NCI-H748 (cell line): ENCODE data around the gene TEAD4.

Source experiments
- DNase-seq: peaks from one replicate; lab custom pipeline; 2025; ENCODE audit not compliant: unreplicated experiment; lab: John Stamatoyannopoulos, UW

TEAD4 gene

DNA sequence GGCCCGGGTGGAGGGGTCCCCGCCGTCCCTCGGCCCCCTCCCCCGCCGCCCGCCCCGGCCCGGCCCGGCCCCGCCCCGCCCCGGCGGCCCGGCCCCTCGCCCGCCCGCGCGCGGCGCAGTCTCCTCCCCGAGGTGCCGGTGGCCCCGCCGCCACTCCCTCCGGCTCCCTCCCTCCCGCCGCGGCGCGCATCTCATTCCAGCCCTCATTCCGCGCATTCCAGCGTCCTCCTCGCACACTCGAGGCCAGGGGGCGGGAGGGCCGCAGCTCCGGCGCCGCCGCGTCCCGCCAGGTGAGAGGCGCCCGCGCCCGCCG lies at the start of gene TEAD4:
Gene TEAD4 (plus strand): TSS at position 206 of the 313 bp plus-strand sequence.
- DNase-seq = no peak

- no peak for DNase-seq
Measured at GRCh38 chr12:2912216-2912575, 47.0 kb upstream of the TEAD4 start.

DNA sequence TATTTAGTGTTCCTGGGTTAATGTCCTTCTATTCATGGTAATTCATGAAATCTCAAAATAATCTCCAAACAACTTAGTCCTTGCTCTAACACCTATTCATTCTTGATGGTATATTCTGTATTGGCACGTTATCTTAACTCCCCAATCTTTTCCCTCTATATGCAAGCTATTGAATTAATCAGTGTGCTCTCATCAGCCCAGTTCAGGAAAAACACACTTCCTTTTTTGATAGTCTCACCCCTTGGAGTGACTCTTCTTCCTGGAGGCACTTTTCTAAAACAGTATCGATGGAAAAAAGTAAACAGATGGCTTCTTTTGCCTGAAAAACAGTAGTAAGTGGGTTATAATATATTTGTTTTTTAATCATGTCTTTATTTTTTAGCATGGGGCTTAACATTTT lies 39.9 kb upstream of the TEAD4 start:
- no peak for DNase-seq

DNA sequence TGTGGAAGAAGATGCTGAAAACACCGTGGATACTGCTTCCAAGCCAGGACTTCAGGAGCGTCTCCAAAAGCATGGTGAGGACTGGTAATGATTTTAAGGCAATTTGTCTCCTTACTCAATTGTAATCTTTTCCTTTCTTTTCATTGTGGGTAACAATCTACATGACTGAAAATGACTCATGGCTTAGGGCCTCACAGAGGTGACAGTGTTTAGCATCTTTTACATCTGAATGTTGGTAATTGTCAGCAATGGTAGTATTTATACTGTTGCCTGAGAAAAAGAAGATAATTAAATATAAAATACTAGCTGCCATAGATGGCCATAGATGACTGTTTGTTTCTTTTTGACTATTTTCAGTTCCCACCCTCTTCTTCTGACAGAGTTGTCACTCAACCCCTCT lies 36.9 kb upstream of the TEAD4 start:
- no peak for DNase-seq

GRCh38 chr12:2923057-2923456 lies 36.1 kb upstream of the TEAD4 start:
- no peak for DNase-seq

DNA sequence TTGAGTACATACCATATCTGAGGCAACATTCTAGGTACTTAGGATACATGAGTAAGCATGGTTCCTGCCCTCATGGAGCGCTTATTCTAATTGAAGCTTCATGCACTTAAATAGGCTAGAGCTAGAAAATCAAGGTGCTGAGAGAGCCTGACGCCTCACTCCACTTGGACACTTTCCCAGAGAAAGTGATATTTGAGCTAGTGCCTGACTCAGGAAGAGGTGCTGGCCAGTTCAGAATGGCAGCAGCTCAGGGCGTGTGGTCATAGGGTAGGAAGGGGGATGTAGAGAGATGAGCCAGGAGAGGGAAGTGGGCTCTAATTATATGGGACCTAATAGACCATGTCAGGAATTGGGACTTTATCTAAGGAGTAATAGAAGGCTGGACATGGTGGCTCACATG lies 35.2 kb upstream of the TEAD4 start:
- DNase-seq = no peak

DNA sequence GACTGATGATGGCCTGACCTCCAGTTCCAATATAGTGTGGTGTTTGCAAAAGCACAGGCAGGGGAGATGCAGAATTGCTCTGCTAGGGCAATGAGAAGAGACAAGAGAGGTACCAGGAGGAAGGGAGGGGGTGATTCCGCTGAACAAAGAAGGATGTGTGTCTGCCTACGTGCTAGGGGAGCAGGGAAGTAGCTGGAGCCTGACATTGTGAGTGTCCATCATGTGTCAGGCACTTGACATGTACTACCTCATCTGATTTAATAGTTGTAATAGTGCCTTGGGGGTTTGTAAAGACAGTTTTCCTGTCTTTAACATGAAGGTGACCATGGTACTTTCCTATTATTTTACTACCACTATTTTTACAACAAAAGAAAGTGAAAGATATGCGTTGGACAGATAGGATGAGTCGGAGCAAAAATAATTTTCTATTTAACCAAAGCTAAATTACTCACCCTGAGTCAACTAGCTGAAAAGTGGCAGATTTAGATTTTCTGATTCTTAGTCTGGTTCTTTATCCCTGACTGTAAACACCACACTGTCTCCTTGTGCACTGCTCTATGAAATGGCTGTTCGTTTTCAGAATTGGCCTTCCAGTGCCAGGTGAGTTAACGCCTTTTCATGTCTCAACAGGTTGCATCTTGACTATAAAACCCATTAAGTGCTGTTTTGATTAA lies 33.7 kb upstream of the TEAD4 start:
- no peak for DNase-seq

- no peak for DNase-seq
Measured at GRCh38 chr12:2930865-2931264, 28.3 kb upstream of the TEAD4 start.

DNA sequence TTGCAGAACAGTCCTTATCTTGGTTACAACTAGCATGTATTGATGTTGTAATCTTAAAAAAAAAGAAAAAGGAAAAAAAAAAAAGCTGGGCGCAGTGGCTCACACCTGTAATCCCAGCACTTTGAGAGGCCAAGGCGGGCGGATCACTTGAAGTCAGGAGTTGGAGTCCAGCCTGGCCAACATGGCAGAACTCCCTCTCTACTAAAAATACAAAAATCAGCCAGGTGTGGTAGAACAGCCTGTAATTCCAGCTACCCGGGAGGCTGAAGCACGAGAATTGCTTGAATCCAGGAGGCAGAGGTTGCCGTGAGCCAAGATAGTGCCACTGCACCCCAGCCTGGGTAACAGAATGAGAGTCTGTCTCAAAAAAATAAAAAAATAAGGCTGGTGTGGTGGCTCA lies 25.6 kb upstream of the TEAD4 start:
- DNase-seq = no peak

DNA sequence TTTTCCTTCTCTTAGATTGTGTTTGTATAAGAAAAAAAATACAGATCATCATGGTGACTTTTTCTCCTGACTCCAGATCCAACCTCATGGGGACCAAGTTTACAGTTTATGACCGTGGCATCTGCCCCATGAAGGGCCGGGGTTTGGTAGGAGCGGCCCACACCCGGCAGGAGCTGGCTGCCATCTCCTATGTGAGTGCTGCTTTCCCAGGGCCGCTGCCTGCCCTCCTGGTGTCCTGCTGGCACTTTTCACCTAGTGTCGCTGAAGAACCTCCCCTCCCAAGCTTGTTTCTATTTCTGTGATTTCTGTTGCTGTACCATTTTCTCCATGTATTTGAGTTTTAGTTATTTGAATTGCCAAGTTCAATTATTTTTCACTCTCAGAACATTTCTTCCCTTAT lies 24.8 kb upstream of the TEAD4 start:
- no peak for DNase-seq

DNA sequence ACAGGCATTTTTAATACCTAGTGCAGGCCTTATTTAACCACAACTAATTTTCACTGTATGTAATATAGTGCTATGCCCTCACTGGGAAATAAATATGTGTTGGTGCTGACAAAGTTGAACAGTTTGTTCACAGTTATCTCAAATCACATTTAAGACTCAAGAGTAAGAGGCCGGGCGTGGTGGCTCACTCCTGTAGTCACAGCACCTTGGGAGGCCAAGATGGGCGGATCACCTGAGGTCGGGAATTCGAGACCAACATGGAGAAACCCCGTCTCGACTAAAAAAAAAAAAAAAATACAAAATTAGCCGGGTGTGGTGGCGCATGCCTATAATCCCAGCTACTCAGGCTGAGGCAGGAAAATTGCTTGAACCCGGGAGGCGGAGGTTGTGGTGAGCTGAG lies 22.9 kb upstream of the TEAD4 start:
- DNase-seq = no peak

DNA sequence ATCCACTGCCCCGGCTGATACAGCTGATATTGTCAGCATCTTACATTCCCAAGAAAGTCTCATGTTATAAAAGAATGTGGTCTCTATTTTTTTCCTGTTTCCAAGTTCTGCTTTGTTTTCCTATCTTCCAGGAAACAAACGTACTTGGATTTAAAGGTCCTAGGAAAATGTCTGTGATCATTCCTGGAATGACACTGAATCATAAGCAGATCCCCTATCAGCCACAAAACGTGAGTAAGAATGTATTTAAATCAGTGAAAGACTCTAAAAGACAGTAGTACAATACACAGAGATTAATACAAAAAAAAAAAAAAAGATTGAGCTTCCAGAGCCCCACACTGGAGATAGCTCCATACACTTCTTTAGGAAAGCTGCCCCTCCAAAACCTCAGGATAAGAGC lies 21.7 kb upstream of the TEAD4 start:
- no peak for DNase-seq

GRCh38 chr12:2939191-2939590 lies 20.0 kb upstream of the TEAD4 start:
- no peak for DNase-seq

DNA sequence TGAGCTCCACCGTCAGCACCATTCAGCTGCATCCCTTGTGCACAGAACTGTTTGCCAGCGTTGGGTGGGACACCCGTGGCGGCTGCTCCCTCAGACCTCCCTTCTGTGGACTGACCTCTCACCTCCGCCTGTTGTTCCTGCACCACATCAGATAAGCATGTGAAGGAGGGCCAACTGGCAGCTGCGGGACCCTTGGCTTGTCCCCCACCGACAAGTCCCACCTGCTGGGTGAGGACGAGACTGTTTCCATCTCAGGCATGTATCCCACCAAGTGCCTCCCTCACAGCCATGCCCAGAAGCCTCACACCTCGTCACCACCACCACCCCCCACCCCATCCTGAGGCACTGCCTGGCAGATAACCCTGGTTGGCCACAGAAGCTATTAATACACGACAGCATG lies 18.6 kb upstream of the TEAD4 start:
- no peak for DNase-seq

GRCh38 chr12:2941524-2941923 lies 17.7 kb upstream of the TEAD4 start:
- DNase-seq = no peak

DNA sequence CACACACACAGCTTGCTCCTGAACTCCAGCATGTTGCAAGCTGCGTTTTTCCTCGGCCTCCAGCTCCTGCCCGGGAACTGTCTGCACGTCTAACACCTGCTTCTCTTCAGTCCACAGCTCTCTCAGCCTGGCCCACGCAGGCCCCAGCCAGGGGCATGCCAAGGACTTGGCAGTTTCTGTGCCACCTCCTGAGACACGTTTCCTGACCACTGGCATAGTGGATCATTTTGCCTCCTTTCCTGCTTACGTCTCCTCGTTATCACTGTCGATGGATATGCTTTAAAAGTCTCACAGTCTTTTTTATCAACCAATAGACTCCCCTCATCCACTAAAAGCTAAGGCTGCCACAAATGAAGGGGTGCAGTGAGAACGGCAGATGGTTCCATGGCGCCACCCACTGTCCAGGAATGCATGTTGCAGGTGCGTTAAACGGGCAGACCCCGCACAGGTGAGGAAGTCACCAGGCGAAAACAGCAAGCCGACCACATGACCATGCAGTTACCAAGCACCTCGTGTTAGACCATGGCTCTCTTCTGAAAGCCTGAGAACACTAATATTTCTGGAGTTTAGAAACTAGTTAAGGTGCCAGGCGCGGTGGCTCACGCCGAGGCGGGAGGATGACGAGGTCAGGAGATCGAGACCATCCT lies 14.7 kb upstream of the TEAD4 start:
- DNase-seq = peak; percentile 41

DNA sequence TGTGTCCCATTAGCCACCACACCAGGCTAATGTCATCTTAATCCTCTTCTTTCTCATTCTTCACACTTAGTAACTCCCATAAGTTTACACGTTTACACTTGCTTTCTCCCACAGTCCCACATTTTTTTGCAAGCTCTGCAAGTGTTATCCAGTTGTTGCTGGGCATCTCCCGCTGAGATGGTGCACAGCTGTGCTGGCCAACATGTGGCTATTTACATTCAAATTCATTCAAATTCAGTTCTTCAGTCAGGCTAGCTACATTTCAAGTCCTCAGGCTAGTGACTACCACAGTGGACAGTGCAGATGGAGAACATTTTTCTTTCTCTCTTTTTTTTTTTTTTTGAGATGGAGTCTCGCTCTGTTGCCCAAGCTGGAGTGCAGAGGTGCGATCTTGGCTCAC lies 9.8 kb upstream of the TEAD4 start:
- no peak for DNase-seq

GRCh38 chr12:2955888-2956287 lies 3.3 kb upstream of the TEAD4 start:
- DNase-seq = no peak

- DNase-seq = no peak
Measured at GRCh38 chr12:2957816-2958431, 1.3 kb upstream of the TEAD4 start.

- peak; percentile 43 for DNase-seq
Measured at GRCh38 chr12:2958432-2959191, 585 bp upstream of the TEAD4 start.

DNA sequence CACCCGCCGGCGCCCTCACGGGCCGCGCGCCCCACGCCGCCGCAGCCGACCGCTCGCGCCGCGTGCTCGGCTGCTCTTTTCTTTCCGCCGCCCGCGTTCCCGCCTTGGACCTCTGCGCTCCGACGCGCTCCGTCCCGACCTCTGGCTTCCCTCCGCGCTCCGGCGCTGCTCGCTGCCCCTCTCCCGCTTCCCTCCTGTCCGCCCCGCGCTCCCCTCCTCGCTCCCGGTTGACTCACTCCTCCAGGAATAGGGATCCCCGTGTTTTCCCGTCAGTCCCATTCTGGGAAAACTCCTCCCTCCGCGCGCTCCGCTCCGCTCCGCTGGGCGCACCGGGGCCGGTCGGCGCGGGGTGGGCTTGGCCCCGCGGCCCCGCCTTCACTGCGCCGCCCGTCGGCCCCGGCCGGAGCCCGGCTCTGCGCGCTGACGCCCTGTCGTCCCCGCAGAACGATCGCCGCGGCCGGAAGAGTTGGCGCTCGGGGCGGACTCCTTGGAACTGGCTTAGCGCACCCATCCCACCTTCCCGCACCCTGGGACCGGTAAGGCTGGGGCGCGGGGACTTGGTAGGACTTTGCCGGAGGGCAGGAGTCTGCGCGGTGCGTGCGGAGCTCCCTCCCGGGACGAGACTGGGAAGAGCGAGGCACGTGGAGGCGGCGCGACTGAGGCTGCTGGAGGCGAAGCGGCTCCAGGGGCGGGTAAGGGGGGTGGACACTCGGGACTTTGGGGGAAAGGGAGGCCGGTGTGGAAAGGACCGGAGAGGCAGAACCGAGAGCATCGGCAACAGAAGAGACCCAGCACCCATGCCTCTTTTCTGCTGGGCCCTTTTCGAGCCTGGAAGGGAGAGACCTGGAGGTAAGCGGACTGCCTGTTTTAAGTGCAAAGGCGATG lies 550 bp downstream of the TEAD4 start:
- peak; percentile 54 for DNase-seq
